ENCODE data around the gene GALNT13.

Gene GALNT13

GRCh38 chr2:154240316-154240715 lies 368.6 kb downstream of the GALNT13 start:
- no peak for TF ChIP-seq CTCF (IDR thresholded peaks at IDR 0.05)
- H3K79me2 ChIP-seq, result no peaks in the 10 kb centered on the region
- H3K9me3 ChIP-seq (ENCODE audit: control insufficient read depth, low read length), result no peaks in the 10 kb centered on the region
- H3K4me3 ChIP-seq (ENCODE audit: low read depth, low read length), result no peak overlapping the region
- H3K27me3 ChIP-seq (ENCODE audit: control insufficient read depth, insufficient read depth, low read length), result no peaks in the 10 kb centered on the region
- no peaks in the 10 kb centered on the region for H3K4me1 ChIP-seq
- no peak overlapping the region for H3K27ac ChIP-seq
- no peak overlapping the region for H2AFZ ChIP-seq
- H3K36me3 ChIP-seq (ENCODE audit: control insufficient read depth, insufficient read depth, low read length), result no peaks in the 10 kb centered on the region
- no peak overlapping the region for H3K9ac ChIP-seq
- no peak overlapping the region for H3K4me2 ChIP-seq (ENCODE audit: low read length)

GRCh38 chr2:154240921-154241379 lies 369.2 kb downstream of the GALNT13 start:
- H3K4me3 ChIP-seq (ENCODE audit: low read depth, low read length), result no peak overlapping the region
- no peak overlapping the region for H3K27ac ChIP-seq
- no peak overlapping the region for H2AFZ ChIP-seq
- H3K4me2 ChIP-seq (ENCODE audit: low read length), result no peak overlapping the region
- H3K79me2 ChIP-seq, result no peaks in the 10 kb centered on the region
- no peaks in the 10 kb centered on the region for H3K27me3 ChIP-seq (ENCODE audit: control insufficient read depth, insufficient read depth, low read length)
- no peaks in the 10 kb centered on the region for H3K4me1 ChIP-seq
- no peaks in the 10 kb centered on the region for H3K9me3 ChIP-seq (ENCODE audit: control insufficient read depth, low read length)
- no peak for TF ChIP-seq CTCF (IDR thresholded peaks at IDR 0.05)
- H3K9ac ChIP-seq, result no peak overlapping the region
- no peaks in the 10 kb centered on the region for H3K36me3 ChIP-seq (ENCODE audit: control insufficient read depth, insufficient read depth, low read length)

- no peaks in the 10 kb centered on the region for H3K79me2 ChIP-seq
- TF ChIP-seq CTCF (IDR thresholded peaks at IDR 0.05), result no peak
- no peaks in the 10 kb centered on the region for H3K36me3 ChIP-seq (ENCODE audit: control insufficient read depth, insufficient read depth, low read length)
- no peak overlapping the region for H2AFZ ChIP-seq
- no peak overlapping the region for H3K4me3 ChIP-seq (ENCODE audit: low read depth, low read length)
- no peak overlapping the region for H3K27ac ChIP-seq
- no peak overlapping the region for H3K9ac ChIP-seq
- no peaks in the 10 kb centered on the region for H3K27me3 ChIP-seq (ENCODE audit: control insufficient read depth, insufficient read depth, low read length)
- H3K4me2 ChIP-seq (ENCODE audit: low read length), result no peak overlapping the region
- H3K9me3 ChIP-seq (ENCODE audit: control insufficient read depth, low read length), result no peaks in the 10 kb centered on the region
- no peaks in the 10 kb centered on the region for H3K4me1 ChIP-seq
Measured at GRCh38 chr2:154242687-154243086, 371.0 kb downstream of the GALNT13 start.

GRCh38 chr2:154243685-154244084 lies 372.0 kb downstream of the GALNT13 start:
- Histone ChIP-seq H3K27me3 (ENCODE audit: control insufficient read depth, insufficient read depth, low read length) (no peaks in the 10 kb centered on the region), H3K9me3 (ENCODE audit: control insufficient read depth, low read length) (no peaks in the 10 kb centered on the region), H3K4me3 (ENCODE audit: low read depth, low read length) (no peak overlapping the region), H2AFZ (no peak overlapping the region), H3K79me2 (no peaks in the 10 kb centered on the region), H3K4me2 (ENCODE audit: low read length) (no peak overlapping the region), H3K27ac (no peak overlapping the region), H3K9ac (no peak overlapping the region), H3K4me1 (no peaks in the 10 kb centered on the region), H3K36me3 (ENCODE audit: control insufficient read depth, insufficient read depth, low read length) (no peaks in the 10 kb centered on the region)
- no peak for TF ChIP-seq CTCF (IDR thresholded peaks at IDR 0.05)

GRCh38 chr2:154244932-154245331 lies 373.2 kb downstream of the GALNT13 start:
- TF ChIP-seq CTCF (IDR thresholded peaks at IDR 0.05), result no peak
- Histone ChIP-seq H3K27me3 (ENCODE audit: control insufficient read depth, insufficient read depth, low read length) (no peaks in the 10 kb centered on the region), H3K4me2 (ENCODE audit: low read length) (no peak overlapping the region)

More at GRCh38 chr2:154244932-154245331, 373.2 kb downstream of the GALNT13 start:
- Histone ChIP-seq H3K36me3 (ENCODE audit: control insufficient read depth, insufficient read depth, low read length) (no peaks in the 10 kb centered on the region), H3K4me3 (ENCODE audit: low read depth, low read length) (no peak overlapping the region), H2AFZ (no peak overlapping the region), H3K4me1 (no peaks in the 10 kb centered on the region), H3K27ac (no peak overlapping the region), H3K79me2 (no peaks in the 10 kb centered on the region), H3K9ac (no peak overlapping the region), H3K9me3 (ENCODE audit: control insufficient read depth, low read length) (no peaks in the 10 kb centered on the region)

Measured in parathyroid adenoma (tissue), 2 donors.